ENCODE results near the gene PPP2R1B. TPM values are rescaled to one million over a fixed set of nuclear protein-coding genes. Genes with fewer than 3 reads are reported as not detected.

The PPP2R1B gene
- total RNA-seq (2022; extraction: Qiagen RNA extraction) = 16.2 to 22.0 TPM (median 19.2 TPM) in 5 replicates

DNA sequence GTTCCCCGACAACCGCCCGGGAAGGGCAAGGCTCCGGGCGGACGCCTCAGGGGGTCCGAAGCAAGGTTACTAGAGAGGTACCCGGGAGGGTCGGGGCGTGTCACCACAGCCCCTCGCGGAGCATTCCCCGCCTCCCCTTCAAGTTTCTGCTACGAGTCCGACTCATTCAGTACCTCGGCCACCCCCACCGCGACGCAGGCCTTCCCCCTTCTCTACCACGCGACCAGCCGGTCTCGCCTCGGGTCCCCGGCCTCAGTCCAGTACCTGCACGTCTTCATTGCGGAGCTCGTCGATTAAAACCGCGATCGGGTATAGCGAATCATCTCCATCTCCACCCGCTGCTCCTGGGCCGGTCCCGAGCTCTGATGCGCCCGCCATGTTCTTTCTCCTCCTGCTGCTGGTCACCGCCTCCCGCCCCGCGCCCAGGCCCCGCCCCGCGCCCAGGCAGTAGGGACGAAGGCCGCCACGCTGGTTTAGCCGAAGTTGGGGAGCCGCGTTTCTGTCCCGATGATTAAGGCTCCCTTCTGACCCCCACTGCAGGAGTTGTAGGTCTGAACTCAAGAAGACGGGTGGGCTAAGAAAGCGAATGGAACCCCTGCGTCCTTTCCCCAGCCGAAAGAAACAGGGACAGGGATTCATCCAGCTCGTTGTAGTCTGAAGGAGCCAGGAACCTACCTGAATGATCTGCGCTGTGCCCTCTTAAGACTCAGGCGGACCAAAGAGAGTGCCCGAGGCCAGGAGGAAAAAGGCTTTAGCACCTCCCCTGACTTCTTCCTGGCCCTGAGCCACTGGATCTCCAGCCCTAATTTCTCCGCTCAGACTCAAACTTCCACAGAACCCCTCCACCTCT is at the start of gene PPP2R1B:
Gene PPP2R1B, minus strand, starts transcription at position 406 of the 850 bp plus-strand sequence. Its CDS starts 28 bp downstream, at position 378.

Other genes with a start within 250 kb of the PPP2R1B start
- 3.5 to 4.6 TPM (median 3.6 TPM) in 5 replicates for gene LAYN, start 225.7 kb downstream of the PPP2R1B start, total RNA-seq (2022; extraction: Qiagen RNA extraction)
- gene SIK2, start 163.9 kb downstream of the PPP2R1B start, total RNA-seq (2022; extraction: Qiagen RNA extraction) = 7.5 to 10.1 TPM (median 8.6 TPM) in 5 replicates
- gene ALG9, start 105.2 kb upstream of the PPP2R1B start, total RNA-seq (2022; extraction: Qiagen RNA extraction) = 19.6 to 25.2 TPM (median 21.7 TPM) in 5 replicates
- 1.4 to 1.6 TPM (median 1.5 TPM) in 5 replicates for gene FDXACB1, start 112.8 kb upstream of the PPP2R1B start, total RNA-seq (2022; extraction: Qiagen RNA extraction)
- 31.6 to 37.7 TPM (median 36.1 TPM) in 5 replicates for gene CFAP68, start 113.2 kb upstream of the PPP2R1B start, total RNA-seq (2022; extraction: Qiagen RNA extraction)
- 12.4 to 28.7 TPM (median 17.0 TPM) in 5 replicates for gene CRYAB, start 145.4 kb upstream of the PPP2R1B start, total RNA-seq (2022; extraction: Qiagen RNA extraction)
- gene HSPB2, start 146.3 kb upstream of the PPP2R1B start, total RNA-seq (2022; extraction: Qiagen RNA extraction) = 0.09 TPM in 1 of 5 replicates, not detected in the others
- gene C11orf52, start 152.5 kb upstream of the PPP2R1B start, total RNA-seq (2022; extraction: Qiagen RNA extraction) = 0.15 to 0.45 TPM (median 0.26 TPM) in 5 replicates
- 6.1 to 10.3 TPM (median 9.6 TPM) in 5 replicates for gene DIXDC1, start 171.0 kb upstream of the PPP2R1B start, total RNA-seq (2022; extraction: Qiagen RNA extraction)